HG03442 (cell line): ENCODE measurements around the gene CEACAM7.
A peak's percentile ranks its signal among the peaks of the same experiment; 100 is the strongest.
"Not testable (repeated sequence)": the region's sequence is repeated elsewhere in the genome, so short reads cannot be mapped to it uniquely, and the experiment has no call there.

Source experiments
- ATAC-seq: cut with Tn5 transposase; IDR thresholded peaks from one replicate; pipeline ENCODE4 v1.9.1; 2021; ENCODE audit warnings: mild to moderate bottlenecking, moderate library complexity; ENCODE audit not compliant: unreplicated experiment

Gene CEACAM7

GRCh38 chr19:41688098-41688497, at the start of gene CEACAM7:
TSS of gene CEACAM7 (minus strand) at chr19:41688270. CDS start at chr19:41688165, 105 bp downstream.
- no peak for ATAC-seq

- no peak for ATAC-seq
These were observed 47.1 kb upstream of the CEACAM7 start for GRCh38 chr19:41735071-41735600.

- ATAC-seq: no peak
These were observed 46.5 kb upstream of the CEACAM7 start for GRCh38 chr19:41734585-41734984.

- no peak for ATAC-seq
These were observed 46.1 kb upstream of the CEACAM7 start for GRCh38 chr19:41734156-41734555.

GRCh38 chr19:41726493-41726892, 38.4 kb upstream of the CEACAM7 start:
- no peak for ATAC-seq

GRCh38 chr19:41720103-41720502, 32.0 kb upstream of the CEACAM7 start:
- ATAC-seq: no peak

- ATAC-seq: no peak
These were observed 30.7 kb upstream of the CEACAM7 start for GRCh38 chr19:41718761-41719160.

GRCh38 chr19:41714598-41714997, 26.5 kb upstream of the CEACAM7 start:
- ATAC-seq: no peak

- ATAC-seq: no peak
These were observed 23.5 kb upstream of the CEACAM7 start for GRCh38 chr19:41711376-41712261.

GRCh38 chr19:41709951-41710645, 22.0 kb upstream of the CEACAM7 start:
- ATAC-seq: no peak

GRCh38 chr19:41709516-41709915, 21.4 kb upstream of the CEACAM7 start:
- not testable (repeated sequence) for ATAC-seq

- ATAC-seq: no peak
These were observed 20.4 kb upstream of the CEACAM7 start, which contains the start of gene CEACAM5 for GRCh38 chr19:41708481-41708880. TSS of gene CEACAM5 (plus strand) at chr19:41708626. CDS start at chr19:41708732, 106 bp downstream.

GRCh38 chr19:41707871-41708371, 19.9 kb upstream of the CEACAM7 start:
- no peak for ATAC-seq

- no peak for ATAC-seq
These were observed 19.4 kb upstream of the CEACAM7 start for GRCh38 chr19:41707502-41707812.

GRCh38 chr19:41706741-41707501, 18.9 kb upstream of the CEACAM7 start:
- ATAC-seq: peak; percentile 43

- ATAC-seq: no peak
These were observed 17.5 kb upstream of the CEACAM7 start for GRCh38 chr19:41705393-41706174.

GRCh38 chr19:41703602-41704293, 15.7 kb upstream of the CEACAM7 start:
- ATAC-seq: no peak

GRCh38 chr19:41702171-41702651, 14.1 kb upstream of the CEACAM7 start:
- no peak for ATAC-seq

GRCh38 chr19:41701401-41702075, 13.5 kb upstream of the CEACAM7 start:
- ATAC-seq: no peak
